ENCODE results near the gene TEC.
"Not testable (repeated sequence)": the region's sequence is repeated elsewhere in the genome, so short reads cannot be mapped to it uniquely, and the experiment has no call there.

TEC gene

DNA sequence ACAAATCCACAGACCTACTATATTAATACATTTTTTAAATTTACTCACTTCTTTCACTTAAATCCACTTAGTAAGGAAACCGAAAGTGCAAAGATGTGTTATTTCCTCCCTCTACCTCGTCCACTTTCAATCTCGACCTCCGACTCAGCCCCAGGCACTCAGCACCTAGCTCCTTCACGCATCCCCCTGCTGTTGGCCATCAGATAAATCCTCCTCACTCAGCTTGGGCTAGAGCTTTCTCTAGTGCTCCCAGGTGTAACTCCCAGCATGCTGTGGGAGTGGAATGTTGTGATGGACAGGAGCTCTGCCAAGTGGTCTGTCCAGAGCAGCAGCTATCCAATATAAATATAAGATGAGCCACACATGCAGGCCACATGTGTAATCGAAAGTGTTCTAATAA, 26.7 kb upstream of the TEC start:
- H3K27me3 ChIP-seq (ENCODE audit: control insufficient read depth, insufficient read depth, low read length, poor library complexity, severe bottlenecking) = no peaks in the 10 kb centered on the region
- no peaks in the 10 kb centered on the region for H3K9me3 ChIP-seq (ENCODE audit: control insufficient read depth, low read length)
- WGBS, 2 experiments = 84 to 90% methylated on average over 5 to 6 of the region's 6 CpGs
- no peak overlapping the region for H3K4me3 ChIP-seq (ENCODE audit: insufficient read depth, low read depth, low read length)
- H3K27ac ChIP-seq (ENCODE audit: insufficient read depth, low read depth, low read length, poor library complexity, severe bottlenecking) = no peak overlapping the region
- H3K36me3 ChIP-seq (ENCODE audit: control insufficient read depth, insufficient read depth, low read length) = no peaks in the 10 kb centered on the region
- no peaks in the 10 kb centered on the region for H3K4me1 ChIP-seq (ENCODE audit: control insufficient read depth, insufficient read depth, low read length)

DNA sequence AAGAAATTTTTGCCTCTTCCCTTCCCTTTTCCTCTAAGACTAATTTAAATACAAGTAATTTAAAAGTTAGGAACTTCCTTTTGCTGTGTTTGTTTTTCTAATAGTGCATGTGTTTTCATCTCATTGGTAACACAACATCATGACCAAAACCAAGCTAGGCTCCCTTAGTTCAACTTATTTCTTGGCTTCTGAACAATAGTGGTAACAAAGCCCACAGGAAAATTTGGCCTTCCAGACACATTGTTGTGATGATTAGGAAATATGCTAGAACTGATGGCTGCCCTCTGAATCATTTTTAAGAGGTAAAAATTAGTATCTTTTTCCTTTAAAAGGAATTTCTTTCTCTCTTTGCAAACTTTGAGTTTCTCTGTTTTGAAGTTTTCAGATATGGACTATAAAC, 25.5 kb upstream of the TEC start:
- H3K27ac ChIP-seq (ENCODE audit: insufficient read depth, low read depth, low read length, poor library complexity, severe bottlenecking) = no peak overlapping the region
- no peaks in the 10 kb centered on the region for H3K4me1 ChIP-seq (ENCODE audit: control insufficient read depth, insufficient read depth, low read length)
- no peaks in the 10 kb centered on the region for H3K36me3 ChIP-seq (ENCODE audit: control insufficient read depth, insufficient read depth, low read length)
- H3K4me3 ChIP-seq (ENCODE audit: insufficient read depth, low read depth, low read length) = no peak overlapping the region
- H3K9me3 ChIP-seq (ENCODE audit: control insufficient read depth, low read length) = no peaks in the 10 kb centered on the region
- no peaks in the 10 kb centered on the region for H3K27me3 ChIP-seq (ENCODE audit: control insufficient read depth, insufficient read depth, low read length, poor library complexity, severe bottlenecking)

DNA sequence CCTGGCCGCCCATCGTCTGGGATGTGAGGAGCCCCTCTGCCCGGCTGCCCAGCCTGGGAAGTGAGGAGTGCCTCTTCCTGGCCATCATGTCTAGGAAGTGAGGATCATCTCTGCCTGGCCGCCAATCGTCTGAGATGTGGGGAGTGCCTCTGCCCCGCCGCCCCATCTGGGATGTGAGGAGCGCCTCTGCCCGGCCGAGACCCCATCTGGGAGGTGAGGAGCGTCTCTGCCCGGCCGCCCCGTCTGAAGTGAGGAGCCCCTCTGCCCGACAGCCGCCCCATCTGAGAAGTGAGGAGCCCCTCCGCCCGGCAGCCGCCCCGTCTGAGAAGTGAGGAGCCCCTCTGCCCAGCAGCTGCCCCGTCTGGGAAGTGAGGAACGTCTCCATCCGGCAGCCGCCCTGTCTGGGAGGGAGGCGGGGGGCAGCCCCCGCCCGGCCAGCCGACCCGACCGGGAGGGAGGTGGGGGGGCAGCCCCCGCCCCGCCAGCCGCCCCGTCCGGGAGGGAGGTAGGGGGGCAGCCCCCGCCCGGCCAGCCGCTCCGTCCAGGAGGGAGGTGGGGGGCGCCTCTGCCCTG, 22.7 kb upstream of the TEC start:
- not testable (repeated sequence) for H3K36me3 ChIP-seq (ENCODE audit: control insufficient read depth, insufficient read depth, low read length); H3K27ac ChIP-seq (ENCODE audit: insufficient read depth, low read depth, low read length, poor library complexity, severe bottlenecking); H3K4me3 ChIP-seq (ENCODE audit: insufficient read depth, low read depth, low read length); H3K27me3 ChIP-seq (ENCODE audit: control insufficient read depth, insufficient read depth, low read length, poor library complexity, severe bottlenecking); H3K4me1 ChIP-seq (ENCODE audit: control insufficient read depth, insufficient read depth, low read length); H3K9me3 ChIP-seq (ENCODE audit: control insufficient read depth, low read length)
- 92 to 93% methylated on average over 40 of the region's 40 CpGs for WGBS, 2 experiments

DNA sequence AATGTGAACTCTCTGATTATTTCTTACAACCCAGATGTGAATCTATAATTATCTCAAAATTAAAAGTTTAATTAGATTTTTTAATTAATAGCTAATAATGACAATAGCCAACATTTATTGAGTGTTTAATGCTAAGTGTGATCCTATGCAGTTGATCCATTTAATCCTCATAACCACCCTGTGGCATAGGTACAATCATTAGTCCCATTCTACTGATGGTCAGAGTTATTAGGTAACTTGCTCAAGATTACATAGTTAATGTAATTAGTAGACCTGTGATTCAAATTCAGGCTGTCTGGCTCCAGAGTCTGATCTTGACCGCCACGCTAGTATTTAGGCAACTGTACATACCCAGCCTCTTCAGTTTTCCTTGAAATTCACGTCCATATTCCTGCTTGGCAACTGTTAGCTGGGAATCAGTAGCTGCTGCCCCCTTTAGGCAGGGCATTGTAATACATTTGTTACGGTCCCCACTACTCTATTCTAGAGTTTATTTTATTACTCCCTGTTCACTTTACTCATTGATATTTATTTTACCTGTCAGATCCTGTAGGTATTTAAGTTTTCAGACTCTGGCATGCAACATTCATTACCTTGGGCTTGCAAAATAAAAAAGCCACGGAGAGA, 20.6 kb upstream of the TEC start:
- H3K36me3 ChIP-seq (ENCODE audit: control insufficient read depth, insufficient read depth, low read length) = no peaks in the 10 kb centered on the region
- no peak overlapping the region for H3K27ac ChIP-seq (ENCODE audit: insufficient read depth, low read depth, low read length, poor library complexity, severe bottlenecking)
- no peaks in the 10 kb centered on the region for H3K27me3 ChIP-seq (ENCODE audit: control insufficient read depth, insufficient read depth, low read length, poor library complexity, severe bottlenecking)
- 69 to 72% methylated on average over 4 of the region's 5 CpGs for WGBS, 2 experiments
- no peaks in the 10 kb centered on the region for H3K4me1 ChIP-seq (ENCODE audit: control insufficient read depth, insufficient read depth, low read length)
- no peaks in the 10 kb centered on the region for H3K9me3 ChIP-seq (ENCODE audit: control insufficient read depth, low read length)
- no peak overlapping the region for H3K4me3 ChIP-seq (ENCODE audit: insufficient read depth, low read depth, low read length)

DNA sequence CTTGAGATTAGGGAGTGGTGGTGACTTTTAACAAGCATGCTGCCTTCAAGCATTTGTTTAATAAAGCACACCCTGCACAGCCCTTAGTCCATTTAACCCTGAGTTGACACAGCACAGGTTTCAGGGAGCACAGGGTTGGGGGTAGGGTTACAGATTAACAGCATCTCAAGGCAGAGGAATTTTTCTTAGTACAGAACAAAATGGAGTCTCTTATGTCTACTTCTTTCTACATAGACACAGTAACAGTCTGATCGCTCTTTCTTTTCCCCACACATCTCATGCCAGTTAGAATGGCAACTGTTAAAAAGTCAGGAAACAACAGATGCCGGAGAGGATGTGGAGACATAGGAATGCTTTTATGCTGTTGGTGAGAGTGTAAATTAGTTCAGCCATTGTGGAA, 16.4 kb upstream of the TEC start:
- not testable (repeated sequence) for H3K27me3 ChIP-seq (ENCODE audit: control insufficient read depth, insufficient read depth, low read length, poor library complexity, severe bottlenecking); H3K4me1 ChIP-seq (ENCODE audit: control insufficient read depth, insufficient read depth, low read length); H3K4me3 ChIP-seq (ENCODE audit: insufficient read depth, low read depth, low read length); H3K9me3 ChIP-seq (ENCODE audit: control insufficient read depth, low read length); H3K36me3 ChIP-seq (ENCODE audit: control insufficient read depth, insufficient read depth, low read length); H3K27ac ChIP-seq (ENCODE audit: insufficient read depth, low read depth, low read length, poor library complexity, severe bottlenecking)
- 80 to 96% methylated on average over 2 of the region's 2 CpGs for WGBS, 2 experiments

DNA sequence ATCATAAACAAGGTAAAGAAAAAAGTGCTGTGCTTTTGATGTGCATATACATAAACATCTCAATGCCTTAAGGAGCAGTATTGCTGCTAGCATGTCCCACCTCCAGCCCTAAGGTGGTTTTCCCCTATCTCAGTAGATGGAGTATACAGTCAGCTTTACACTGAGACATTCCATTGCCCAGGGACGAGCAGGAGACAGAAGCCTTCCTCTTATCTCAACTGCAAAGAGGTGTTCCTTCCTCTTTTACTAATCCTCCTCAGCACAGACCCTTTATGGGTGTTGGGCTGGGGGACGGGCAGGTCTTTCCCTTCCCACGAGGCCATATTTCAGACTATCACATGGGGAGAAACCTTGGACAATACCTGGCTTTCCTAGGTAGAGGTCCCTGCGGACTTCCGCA, 16.0 kb upstream of the TEC start:
- H3K27me3 ChIP-seq (ENCODE audit: control insufficient read depth, insufficient read depth, low read length, poor library complexity, severe bottlenecking); H3K9me3 ChIP-seq (ENCODE audit: control insufficient read depth, low read length); H3K4me3 ChIP-seq (ENCODE audit: insufficient read depth, low read depth, low read length); H3K4me1 ChIP-seq (ENCODE audit: control insufficient read depth, insufficient read depth, low read length); H3K36me3 ChIP-seq (ENCODE audit: control insufficient read depth, insufficient read depth, low read length); H3K27ac ChIP-seq (ENCODE audit: insufficient read depth, low read depth, low read length, poor library complexity, severe bottlenecking): not testable (repeated sequence)
- 62 to 87% methylated on average over 3 to 5 of the region's 5 CpGs for WGBS, 2 experiments

DNA sequence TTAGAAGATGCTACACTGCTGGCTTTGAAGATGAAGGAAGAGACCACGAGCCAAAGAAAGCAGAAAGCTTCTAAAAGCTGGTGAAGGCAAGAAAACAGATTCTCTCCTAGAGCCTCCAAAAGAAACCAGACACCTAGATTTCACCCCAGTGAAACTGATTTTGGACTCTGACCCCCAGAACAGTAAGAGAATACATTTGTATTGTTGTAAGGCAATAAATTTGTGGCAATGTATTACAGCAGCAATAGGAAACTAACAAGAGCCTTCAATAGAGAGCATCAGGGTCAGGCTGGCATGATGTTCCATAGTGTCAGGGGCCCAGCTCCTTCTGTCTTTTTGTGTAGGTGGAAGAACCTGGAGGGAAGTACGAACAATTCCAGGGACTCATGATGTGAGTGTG, 6.0 kb upstream of the TEC start:
- H3K27ac ChIP-seq (ENCODE audit: insufficient read depth, low read depth, low read length, poor library complexity, severe bottlenecking) = no peak overlapping the region
- WGBS, 2 experiments = 83 to 91% methylated on average over 2 of the region's 2 CpGs
- no peaks in the 10 kb centered on the region for H3K36me3 ChIP-seq (ENCODE audit: control insufficient read depth, insufficient read depth, low read length)
- H3K4me3 ChIP-seq (ENCODE audit: insufficient read depth, low read depth, low read length) = no peak overlapping the region
- H3K9me3 ChIP-seq (ENCODE audit: control insufficient read depth, low read length) = no peaks in the 10 kb centered on the region
- no peaks in the 10 kb centered on the region for H3K4me1 ChIP-seq (ENCODE audit: control insufficient read depth, insufficient read depth, low read length)
- peaks cover 8% of the 10 kb centered on the region for H3K27me3 ChIP-seq (ENCODE audit: control insufficient read depth, insufficient read depth, low read length, poor library complexity, severe bottlenecking)

DNA sequence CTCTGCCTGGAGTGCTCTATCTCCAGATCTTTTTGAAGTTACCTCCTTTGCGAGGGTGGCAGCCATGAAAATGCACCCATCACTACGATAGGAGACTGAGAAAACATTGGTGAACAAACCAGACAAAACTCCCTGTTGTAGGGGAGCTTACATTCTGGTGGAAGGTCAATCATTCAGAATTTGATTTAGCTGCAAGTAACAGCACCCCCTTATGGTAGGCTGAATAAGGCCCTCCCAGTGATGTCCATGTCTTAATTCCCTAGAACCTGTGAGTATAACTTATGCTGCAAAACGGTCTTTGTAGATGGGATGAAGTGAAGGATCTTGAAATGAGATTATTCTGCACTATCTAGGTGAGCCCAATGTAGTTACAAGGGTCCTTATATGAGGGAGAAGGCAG, 5.6 kb upstream of the TEC start:
- Histone ChIP-seq H3K4me1 (ENCODE audit: control insufficient read depth, insufficient read depth, low read length) (no peaks in the 10 kb centered on the region), H3K27me3 (ENCODE audit: control insufficient read depth, insufficient read depth, low read length, poor library complexity, severe bottlenecking) (peaks cover 12% of the 10 kb centered on the region), H3K36me3 (ENCODE audit: control insufficient read depth, insufficient read depth, low read length) (no peaks in the 10 kb centered on the region), H3K27ac (ENCODE audit: insufficient read depth, low read depth, low read length, poor library complexity, severe bottlenecking) (no peak overlapping the region), H3K4me3 (ENCODE audit: insufficient read depth, low read depth, low read length) (no peak overlapping the region), H3K9me3 (ENCODE audit: control insufficient read depth, low read length) (no peaks in the 10 kb centered on the region)
- WGBS, 2 experiments = 61 to 73% methylated on average over 3 of the region's 3 CpGs

DNA sequence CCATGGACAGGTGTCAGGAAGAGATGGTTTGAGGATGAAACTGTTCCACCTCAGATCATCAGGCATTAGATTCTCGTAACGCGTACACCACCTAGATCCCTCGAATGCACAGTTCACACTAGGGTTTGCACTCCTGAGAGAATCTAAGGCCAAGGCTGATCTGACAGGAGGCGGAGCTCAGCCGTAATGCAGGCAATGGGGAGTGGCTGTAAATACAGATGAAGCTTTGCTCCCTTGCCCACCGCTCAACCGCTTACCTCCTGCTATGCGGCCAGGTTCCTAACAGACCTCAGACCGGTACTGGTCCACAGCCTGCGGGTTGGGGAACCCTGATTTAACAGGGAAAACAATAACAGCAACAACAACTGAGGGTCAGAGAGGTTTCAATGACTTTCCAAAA, 2.0 kb upstream of the TEC start:
- no peaks in the 10 kb centered on the region for H3K36me3 ChIP-seq (ENCODE audit: control insufficient read depth, insufficient read depth, low read length)
- H3K4me1 ChIP-seq (ENCODE audit: control insufficient read depth, insufficient read depth, low read length) = no peaks in the 10 kb centered on the region
- H3K9me3 ChIP-seq (ENCODE audit: control insufficient read depth, low read length) = no peaks in the 10 kb centered on the region
- peaks cover 38% of the 10 kb centered on the region for H3K27me3 ChIP-seq (ENCODE audit: control insufficient read depth, insufficient read depth, low read length, poor library complexity, severe bottlenecking)
- WGBS, 2 experiments = 90 to 92% methylated on average over 11 of the region's 11 CpGs
- no peak overlapping the region for H3K27ac ChIP-seq (ENCODE audit: insufficient read depth, low read depth, low read length, poor library complexity, severe bottlenecking)
- H3K4me3 ChIP-seq (ENCODE audit: insufficient read depth, low read depth, low read length) = no peak overlapping the region

DNA sequence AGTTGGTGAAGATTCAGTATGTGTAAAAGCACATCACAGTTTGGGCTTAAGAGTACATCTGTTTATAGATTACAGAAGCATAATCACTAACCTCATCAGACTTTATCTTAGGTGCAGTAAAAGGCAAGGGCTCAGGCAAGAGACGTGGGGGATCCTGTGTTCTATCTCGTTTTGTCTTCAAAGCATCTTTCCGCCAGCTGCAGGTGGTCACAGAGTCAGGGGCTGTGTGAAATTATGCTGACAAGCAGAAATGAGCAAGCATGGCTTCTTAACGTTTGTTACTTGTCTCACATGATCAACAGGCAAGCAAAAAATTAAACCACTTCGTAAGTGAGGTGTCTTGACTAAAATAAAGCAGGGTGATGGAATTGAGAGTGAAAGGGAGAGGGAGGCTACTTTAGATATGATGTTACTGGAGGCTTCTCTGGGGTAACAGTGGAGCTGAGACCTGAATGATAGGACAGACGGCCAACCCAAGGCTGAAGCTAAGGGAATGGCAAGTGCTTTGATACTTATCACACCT, 1.4 kb upstream of the TEC start:
- no peaks in the 10 kb centered on the region for H3K36me3 ChIP-seq (ENCODE audit: control insufficient read depth, insufficient read depth, low read length)
- peaks cover 38% of the 10 kb centered on the region for H3K27me3 ChIP-seq (ENCODE audit: control insufficient read depth, insufficient read depth, low read length, poor library complexity, severe bottlenecking)
- 92 to 93% methylated on average over 6 of the region's 6 CpGs for WGBS, 2 experiments
- H3K4me3 ChIP-seq (ENCODE audit: insufficient read depth, low read depth, low read length) = no peak overlapping the region
- H3K27ac ChIP-seq (ENCODE audit: insufficient read depth, low read depth, low read length, poor library complexity, severe bottlenecking) = no peak overlapping the region
- no peaks in the 10 kb centered on the region for H3K4me1 ChIP-seq (ENCODE audit: control insufficient read depth, insufficient read depth, low read length)
- no peaks in the 10 kb centered on the region for H3K9me3 ChIP-seq (ENCODE audit: control insufficient read depth, low read length)

DNA sequence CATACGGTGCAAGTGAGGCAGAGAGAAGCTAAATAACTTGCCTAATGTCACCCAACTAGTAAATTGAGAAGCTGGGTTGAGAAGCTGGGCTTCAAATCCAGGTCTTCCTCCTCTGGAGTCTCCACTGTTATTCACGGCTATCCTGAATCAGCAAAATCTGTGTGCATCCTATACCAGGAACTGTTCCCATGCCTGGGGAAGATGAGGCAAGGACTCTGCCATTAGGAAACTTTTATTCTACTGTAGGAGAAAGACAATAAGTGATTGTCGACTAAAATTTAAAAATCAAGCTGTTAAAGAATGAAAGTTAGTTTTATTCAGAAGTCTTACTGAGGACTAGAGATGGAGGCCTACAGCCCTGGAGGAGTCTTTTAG, 872 bp upstream of the TEC start:
- Histone ChIP-seq H3K36me3 (ENCODE audit: control insufficient read depth, insufficient read depth, low read length) (no peaks in the 10 kb centered on the region), H3K9me3 (ENCODE audit: control insufficient read depth, low read length) (no peaks in the 10 kb centered on the region), H3K4me3 (ENCODE audit: insufficient read depth, low read depth, low read length) (peak overlapping the region; percentile 70), H3K27me3 (ENCODE audit: control insufficient read depth, insufficient read depth, low read length, poor library complexity, severe bottlenecking) (peaks cover 38% of the 10 kb centered on the region), H3K27ac (ENCODE audit: insufficient read depth, low read depth, low read length, poor library complexity, severe bottlenecking) (no peak overlapping the region), H3K4me1 (ENCODE audit: control insufficient read depth, insufficient read depth, low read length) (no peaks in the 10 kb centered on the region)
- WGBS, 2 experiments = 86 to 87% methylated on average over 3 of the region's 3 CpGs
